Hepatocyte (in vitro differentiated cells): ENCODE results near the gene TRRAP.

ENCODE experiments used
- EZH2 ChIP-seq: fragments of 200-600 bp; sonication (generic); IDR thresholded peaks from 2 replicates; pipeline ENCODE4 v1.6.1; 2016; ENCODE audit warnings: antibody characterized with exemption, mild to moderate bottlenecking, borderline replicate concordance
- EZH2phosphoT487 ChIP-seq: fragments of 200-600 bp; sonication (generic); IDR thresholded peaks from one replicate; pipeline ENCODE4 v1.6.1; 2018; ENCODE audit warnings: antibody characterized with exemption, mild to moderate bottlenecking, low read depth, moderate library complexity; ENCODE audit not compliant: unreplicated experiment, severe bottlenecking
- TF ChIP-seq, protein P1 (sequence below): fragments of 200-600 bp; sonication (generic); IDR thresholded peaks from 2 replicates; pipeline ENCODE4 v1.5.1; 2016; ENCODE audit warnings: antibody characterized with exemption, mild to moderate bottlenecking; ENCODE audit not compliant: poor library complexity

- TF ChIP-seq, protein P1, sequence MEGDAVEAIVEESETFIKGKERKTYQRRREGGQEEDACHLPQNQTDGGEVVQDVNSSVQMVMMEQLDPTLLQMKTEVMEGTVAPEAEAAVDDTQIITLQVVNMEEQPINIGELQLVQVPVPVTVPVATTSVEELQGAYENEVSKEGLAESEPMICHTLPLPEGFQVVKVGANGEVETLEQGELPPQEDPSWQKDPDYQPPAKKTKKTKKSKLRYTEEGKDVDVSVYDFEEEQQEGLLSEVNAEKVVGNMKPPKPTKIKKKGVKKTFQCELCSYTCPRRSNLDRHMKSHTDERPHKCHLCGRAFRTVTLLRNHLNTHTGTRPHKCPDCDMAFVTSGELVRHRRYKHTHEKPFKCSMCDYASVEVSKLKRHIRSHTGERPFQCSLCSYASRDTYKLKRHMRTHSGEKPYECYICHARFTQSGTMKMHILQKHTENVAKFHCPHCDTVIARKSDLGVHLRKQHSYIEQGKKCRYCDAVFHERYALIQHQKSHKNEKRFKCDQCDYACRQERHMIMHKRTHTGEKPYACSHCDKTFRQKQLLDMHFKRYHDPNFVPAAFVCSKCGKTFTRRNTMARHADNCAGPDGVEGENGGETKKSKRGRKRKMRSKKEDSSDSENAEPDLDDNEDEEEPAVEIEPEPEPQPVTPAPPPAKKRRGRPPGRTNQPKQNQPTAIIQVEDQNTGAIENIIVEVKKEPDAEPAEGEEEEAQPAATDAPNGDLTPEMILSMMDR, result peak; percentile 23
- TF ChIP-seq EZH2phosphoT487 (no peak), EZH2 (no peak)
Observed at GRCh38 chr7:98922392-98923187, 44.3 kb downstream of the TRRAP start.
